Liver (tissue), 9 donors: ENCODE results near the gene NECTIN4. TPM values are rescaled to one million over a fixed set of nuclear protein-coding genes. Genes with fewer than 3 reads are reported as not detected.

Experiments
- DNase-seq: peaks from one replicate; pipeline ENCODE4 v3.0.0-alpha.2; 2017; ENCODE audit warnings: low spot score
- H3K27ac ChIP-seq, 2 donors: one replicate each; pipeline ENCODE4 v1.7.0; 2013; ENCODE audit warnings: inconsistent platforms in 2 of 2, low read length in 2 of 2, control low read depth in 1 of 2, low read depth in 1 of 2, mild to moderate bottlenecking in 1 of 2
- H3K27me3 ChIP-seq, 4 donors: one replicate each; pipeline versions ENCODE4 v1.6.1 to v1.7.0; 2013; ENCODE audit warnings: low read length in 3 of 4, inconsistent platforms in 1 of 4, mild to moderate bottlenecking in 1 of 4, moderate library complexity in 1 of 4; ENCODE audit not compliant: control insufficient read depth in 4 of 4, insufficient read depth in 4 of 4
- H3K36me3 ChIP-seq, 4 donors: one replicate each; pipeline versions ENCODE4 v1.6.1 to v1.7.0; 2013; ENCODE audit warnings: low read length in 3 of 4, mild to moderate bottlenecking in 3 of 4, low read depth in 1 of 4, moderate library complexity in 1 of 4; ENCODE audit not compliant: control insufficient read depth in 4 of 4, insufficient read depth in 3 of 4
- H3K4me1 ChIP-seq, 4 donors: one replicate each; pipeline versions ENCODE4 v1.6.1 to v1.7.0; 2013; ENCODE audit warnings: low read length in 3 of 4, mild to moderate bottlenecking in 3 of 4, moderate library complexity in 1 of 4; ENCODE audit not compliant: control insufficient read depth in 4 of 4, insufficient read depth in 4 of 4
- H3K4me3 ChIP-seq, 3 donors: one replicate each; pipeline versions ENCODE4 v1.6.1 to v1.7.0; 2013; ENCODE audit warnings: low read length in 3 of 3, control low read depth in 1 of 3, low read depth in 1 of 3, mild to moderate bottlenecking in 1 of 3
- H3K9ac ChIP-seq, 2 donors: one replicate each; pipeline ENCODE4 v1.7.0; 2013; ENCODE audit warnings: low read length in 2 of 2, mild to moderate bottlenecking in 2 of 2, moderate library complexity in 2 of 2, control low read depth in 1 of 2, low read depth in 1 of 2
- H3K9me3 ChIP-seq, 4 donors: one replicate each; pipeline versions ENCODE4 v1.6.1 to v1.7.0; 2013; ENCODE audit warnings: low read length in 3 of 4; ENCODE audit not compliant: control insufficient read depth in 4 of 4
- CTCF ChIP-seq: fragments of 150-350 bp; IDR thresholded peaks from 2 replicates; pipeline ENCODE4 v1.5.1; 2017; ENCODE audit warnings: improper control_type of control experiment, low read depth, low read length; ENCODE audit not compliant: missing input control
- FOXA2 ChIP-seq: IDR thresholded peaks from 2 replicates; pipeline ENCODE4 v1.6.1; 2016; ENCODE audit warnings: antibody characterized with exemption
- GABPA ChIP-seq, 2 donors: IDR thresholded peaks in 1 of 2; conservative IDR thresholded peaks in 1 of 2; 2 replicates each; pipeline ENCODE4 v1.6.1; 2016; ENCODE audit warnings: antibody characterized with exemption in 2 of 2, mild to moderate bottlenecking in 1 of 2, moderate library complexity in 1 of 2
- HNF4A ChIP-seq, 2 donors: conservative IDR thresholded peaks; 2 replicates each; pipeline ENCODE4 v1.6.1; 2016; ENCODE audit warnings: antibody characterized with exemption in 2 of 2, mild to moderate bottlenecking in 2 of 2
- HNF4G ChIP-seq: IDR thresholded peaks from 2 replicates; pipeline ENCODE4 v1.6.1; 2016; ENCODE audit warnings: antibody characterized with exemption
- JUND ChIP-seq, 2 donors: IDR thresholded peaks; 2 replicates each; pipeline ENCODE4 v1.6.1; 2016; ENCODE audit warnings: antibody characterized with exemption in 2 of 2
- MAX ChIP-seq: IDR thresholded peaks from 2 replicates; pipeline ENCODE4 v1.6.1; 2016; ENCODE audit warnings: antibody characterized with exemption
- NR2F2 ChIP-seq: IDR thresholded peaks from 2 replicates; pipeline ENCODE4 v1.6.1; 2016; ENCODE audit warnings: antibody characterized with exemption
- RAD21 ChIP-seq, 2 donors: IDR thresholded peaks; 2 replicates each; pipeline ENCODE4 v1.6.1; 2016; ENCODE audit warnings: antibody characterized with exemption in 2 of 2, mild to moderate bottlenecking in 2 of 2
- RXRA ChIP-seq, 2 donors: IDR thresholded peaks; 2 replicates each; pipeline ENCODE4 v1.6.1; 2017 to 2018; ENCODE audit warnings: antibody characterized with exemption in 2 of 2, mild to moderate bottlenecking in 1 of 2
- SP1 ChIP-seq: IDR thresholded peaks from 2 replicates; pipeline ENCODE4 v1.6.1; 2018; ENCODE audit warnings: antibody characterized with exemption, mild to moderate bottlenecking
- TAF1 ChIP-seq: conservative IDR thresholded peaks from 2 replicates; pipeline ENCODE4 v1.6.1; 2016; ENCODE audit warnings: antibody characterized with exemption, mild to moderate bottlenecking
- YY1 ChIP-seq: IDR thresholded peaks from 2 replicates; pipeline ENCODE4 v1.6.1; 2016; ENCODE audit warnings: antibody characterized with exemption, mild to moderate bottlenecking
- ZBTB33 ChIP-seq: IDR thresholded peaks from 2 replicates; pipeline ENCODE4 v1.6.1; 2016; ENCODE audit warnings: antibody characterized with exemption
- WGBS: extraction: QIAGEN DNeasy Blood & Tissue Kit; methylation state at CpG from one replicate; pipeline ENCODE4 v1.1.7; 2013; 5-methylcytosine and 5-hydroxymethylcytosine counted together
- polyA plus RNA-seq, 2 donors: library from polyadenylated mRNA; stranded (reverse) in 1 of 2; unstranded in 1 of 2; fragments of 200-250 nt in 1 of 2; fragments of >200 nt in 1 of 2; fragmentation: Nextera tagmentation in 1 of 2; extraction: Ambion mirVana in 1 of 2; gene quantifications; one replicate each; pipeline versions ENCODE4 v1.2.1 to v1.2.3, GENCODE V29; 2013 to 2015
- total RNA-seq, 2 donors: library from RNA; depleted of rRNA; stranded (reverse); fragments of >200 nt; gene quantifications; one replicate each; pipeline ENCODE4 v1.2.3, GENCODE V29; 2014
- TF ChIP-seq, protein P1 (sequence below): IDR thresholded peaks from 2 replicates; pipeline ENCODE4 v1.6.1; 2016; ENCODE audit warnings: antibody characterized with exemption, mild to moderate bottlenecking
- TF ChIP-seq, protein P2 (sequence below): IDR thresholded peaks from 2 replicates; pipeline ENCODE4 v1.6.1; 2016; ENCODE audit warnings: antibody characterized with exemption
- donor health status: healthy.
- donor health status: healthy.
- donor health status: healthy.
- donor health status: healthy.
- donor health status: healthy.

The NECTIN4 gene
- total and polyA plus RNA-seq, 4 donors = 0.01 TPM; not detected in 3

GRCh38 chr1:161127649-161128048, 38.3 kb upstream of the NECTIN4 start:
- TF ChIP-seq CTCF = no peak
- no peak for TF ChIP-seq JUND (IDR thresholded peaks at IDR 0.05)
- TF ChIP-seq SP1 = no peak
- TF ChIP-seq GABPA (IDR thresholded peaks at IDR 0.05 in 1 of 2, conservative IDR thresholded peaks at IDR 0.05 in 1 of 2) = no peak
- TF ChIP-seq, protein P1, sequence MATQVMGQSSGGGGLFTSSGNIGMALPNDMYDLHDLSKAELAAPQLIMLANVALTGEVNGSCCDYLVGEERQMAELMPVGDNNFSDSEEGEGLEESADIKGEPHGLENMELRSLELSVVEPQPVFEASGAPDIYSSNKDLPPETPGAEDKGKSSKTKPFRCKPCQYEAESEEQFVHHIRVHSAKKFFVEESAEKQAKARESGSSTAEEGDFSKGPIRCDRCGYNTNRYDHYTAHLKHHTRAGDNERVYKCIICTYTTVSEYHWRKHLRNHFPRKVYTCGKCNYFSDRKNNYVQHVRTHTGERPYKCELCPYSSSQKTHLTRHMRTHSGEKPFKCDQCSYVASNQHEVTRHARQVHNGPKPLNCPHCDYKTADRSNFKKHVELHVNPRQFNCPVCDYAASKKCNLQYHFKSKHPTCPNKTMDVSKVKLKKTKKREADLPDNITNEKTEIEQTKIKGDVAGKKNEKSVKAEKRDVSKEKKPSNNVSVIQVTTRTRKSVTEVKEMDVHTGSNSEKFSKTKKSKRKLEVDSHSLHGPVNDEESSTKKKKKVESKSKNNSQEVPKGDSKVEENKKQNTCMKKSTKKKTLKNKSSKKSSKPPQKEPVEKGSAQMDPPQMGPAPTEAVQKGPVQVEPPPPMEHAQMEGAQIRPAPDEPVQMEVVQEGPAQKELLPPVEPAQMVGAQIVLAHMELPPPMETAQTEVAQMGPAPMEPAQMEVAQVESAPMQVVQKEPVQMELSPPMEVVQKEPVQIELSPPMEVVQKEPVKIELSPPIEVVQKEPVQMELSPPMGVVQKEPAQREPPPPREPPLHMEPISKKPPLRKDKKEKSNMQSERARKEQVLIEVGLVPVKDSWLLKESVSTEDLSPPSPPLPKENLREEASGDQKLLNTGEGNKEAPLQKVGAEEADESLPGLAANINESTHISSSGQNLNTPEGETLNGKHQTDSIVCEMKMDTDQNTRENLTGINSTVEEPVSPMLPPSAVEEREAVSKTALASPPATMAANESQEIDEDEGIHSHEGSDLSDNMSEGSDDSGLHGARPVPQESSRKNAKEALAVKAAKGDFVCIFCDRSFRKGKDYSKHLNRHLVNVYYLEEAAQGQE = no peak
- TF ChIP-seq FOXA2 = no peak
- no peak for TF ChIP-seq HNF4A (conservative IDR thresholded peaks at IDR 0.05)
- TF ChIP-seq TAF1 = no peak
- TF ChIP-seq, protein P2, sequence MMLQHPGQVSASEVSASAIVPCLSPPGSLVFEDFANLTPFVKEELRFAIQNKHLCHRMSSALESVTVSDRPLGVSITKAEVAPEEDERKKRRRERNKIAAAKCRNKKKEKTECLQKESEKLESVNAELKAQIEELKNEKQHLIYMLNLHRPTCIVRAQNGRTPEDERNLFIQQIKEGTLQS = no peak
- no peak for TF ChIP-seq MAX
- TF ChIP-seq NR2F2 = no peak
- TF ChIP-seq ZBTB33 = no peak
- TF ChIP-seq RAD21 (IDR thresholded peaks at IDR 0.05) = no peak
- no peak for TF ChIP-seq RXRA (IDR thresholded peaks at IDR 0.05)
- Histone ChIP-seq H3K27ac (no peak overlapping the region), H3K4me1 (peaks cover 0 to 15% (median 7%) of the 10 kb centered on the region in 4 donors), H3K9me3 (no peaks in the 10 kb centered on the region), H3K4me3 (no peak overlapping the region), H3K27me3 (no peaks in the 10 kb centered on the region), H3K36me3 (peaks cover 8 to 42% (median 28%) of the 10 kb centered on the region in 4 donors), H3K9ac (no peak overlapping the region)
- no peak for DNase-seq
- WGBS = 89% methylated on average over 2 of the region's 2 CpGs

- peaks cover 13 to 56% (median 40%) of the 10 kb centered on the region in 4 donors for H3K36me3 ChIP-seq
- no peak overlapping the region for H3K27ac ChIP-seq
- WGBS = 87% methylated on average over 6 of the region's 6 CpGs
- H3K27me3 ChIP-seq = no peaks in the 10 kb centered on the region
- TF ChIP-seq YY1 (no peak), TAF1 (no peak), MAX (no peak), JUND (IDR thresholded peaks at IDR 0.05) (no peak), FOXA2 (no peak), HNF4G (no peak), HNF4A (conservative IDR thresholded peaks at IDR 0.05) (no peak), NR2F2 (no peak), ZBTB33 (no peak), GABPA (IDR thresholded peaks at IDR 0.05 in 1 of 2, conservative IDR thresholded peaks at IDR 0.05 in 1 of 2) (no peak), RXRA (IDR thresholded peaks at IDR 0.05) (no peak)
- TF ChIP-seq, protein P1 = no peak
- TF ChIP-seq, protein P2 = no peak
- no peak overlapping the region for H3K4me3 ChIP-seq
- H3K9me3 ChIP-seq = no peaks in the 10 kb centered on the region
- no peak for DNase-seq
- peaks cover 0 to 20% (median 16%) of the 10 kb centered on the region in 4 donors for H3K4me1 ChIP-seq
- H3K9ac ChIP-seq = no peak overlapping the region
Observed at GRCh38 chr1:161122967-161123366, 33.6 kb upstream of the NECTIN4 start.
